GM19328 (cell line): Measurements from ENCODE around the gene ACACB.

Experiments used
- ATAC-seq: cut with Tn5 transposase; IDR thresholded peaks from one replicate; pipeline ENCODE4 v1.9.1; 2021; ENCODE audit warnings: mild to moderate bottlenecking, moderate library complexity; ENCODE audit not compliant: unreplicated experiment

ACACB gene

DNA sequence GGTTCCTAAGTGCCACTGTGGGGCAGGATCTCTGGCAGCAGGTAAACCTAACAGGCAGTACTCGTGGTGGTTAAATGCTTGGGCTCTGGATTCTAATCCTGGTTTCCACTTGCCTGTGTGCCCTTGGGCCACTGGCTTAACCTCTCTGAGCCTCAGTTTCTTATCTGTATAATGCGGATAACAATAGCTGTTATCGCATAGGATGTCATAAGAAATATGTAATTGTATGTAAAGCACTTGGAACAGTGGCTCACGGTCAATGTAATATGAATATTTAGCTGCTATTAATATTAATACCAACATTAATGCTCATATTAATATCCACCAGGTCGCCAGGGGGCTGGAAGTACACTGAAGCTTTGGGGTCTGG, 175.9 kb downstream of the ACACB start:
- ATAC-seq: no peak

DNA sequence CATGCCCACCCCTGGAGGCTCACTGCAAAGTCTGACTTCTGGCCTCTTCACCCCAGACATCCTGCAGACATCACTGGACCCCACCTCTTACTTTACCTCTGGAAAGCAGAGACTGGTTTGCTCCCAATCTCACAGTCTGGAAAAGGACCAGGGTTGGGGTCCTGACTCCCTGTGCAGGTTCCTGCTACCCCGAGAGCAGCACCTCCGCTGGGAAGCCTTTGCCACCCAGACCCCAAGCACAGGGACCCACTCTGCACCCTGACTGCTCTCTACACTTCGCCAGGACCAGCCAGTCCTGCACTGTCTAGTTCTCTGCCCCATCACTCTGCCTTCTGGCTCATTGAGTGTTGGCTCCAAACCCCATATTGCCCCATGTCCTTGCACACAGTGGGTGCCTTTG, 176.7 kb downstream of the ACACB start:
- no peak for ATAC-seq

DNA sequence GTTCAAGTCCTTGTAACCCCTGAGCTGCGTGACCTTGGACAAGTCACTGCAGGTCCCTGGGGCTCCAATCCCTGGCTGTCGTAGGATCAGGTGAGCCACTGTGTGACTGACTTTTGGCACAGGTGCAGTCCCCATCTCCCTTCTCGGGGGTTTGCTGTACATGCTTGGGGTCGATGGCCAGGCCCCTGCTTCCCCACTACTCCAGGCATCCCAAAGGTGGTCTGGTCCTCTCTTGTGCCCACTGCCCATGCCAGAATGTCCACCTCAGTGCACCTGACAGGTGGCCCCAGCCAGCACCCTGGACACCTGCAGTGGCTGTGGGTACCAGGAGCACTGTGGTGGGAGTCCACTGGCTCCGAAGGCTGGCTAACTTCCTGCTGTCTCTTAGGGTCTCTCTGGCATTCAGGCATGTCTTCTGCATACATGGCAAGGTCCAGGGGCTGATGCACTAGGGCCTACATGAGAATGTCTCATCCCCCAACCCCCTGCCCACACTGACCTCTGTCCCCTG, 178.0 kb downstream of the ACACB start:
- ATAC-seq: no peak

DNA sequence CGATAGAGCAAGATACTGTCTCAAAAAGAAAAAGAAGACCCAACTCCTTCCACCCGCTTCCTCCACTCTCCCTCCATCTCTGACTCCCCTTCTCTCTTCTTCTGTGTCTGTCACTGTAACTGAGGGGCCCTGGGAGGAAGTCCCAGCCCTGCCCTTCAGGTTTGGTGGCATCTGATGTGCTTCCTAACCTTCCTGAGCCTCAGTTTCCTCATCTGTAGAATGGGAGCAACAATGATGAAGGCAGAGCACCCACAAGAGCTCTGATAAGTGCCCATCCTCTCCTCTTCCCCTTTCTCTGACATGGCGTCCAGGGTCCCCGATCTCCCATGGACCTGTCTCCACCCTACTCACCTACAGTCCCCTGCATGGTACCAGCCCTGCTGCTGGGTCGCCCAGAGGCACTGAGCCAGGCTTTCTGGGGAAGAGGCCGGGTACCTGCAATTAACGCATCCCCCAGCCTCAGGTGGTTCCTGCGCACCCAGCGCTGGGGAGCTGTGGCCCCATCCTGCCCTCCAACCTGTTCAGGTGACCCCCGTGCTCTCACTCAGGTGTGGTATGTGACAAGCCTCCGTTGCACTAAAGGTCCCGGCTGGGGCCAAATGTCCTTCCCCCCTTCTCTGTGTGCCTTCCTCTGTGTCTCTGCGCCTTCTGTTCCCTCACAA, 179.5 kb downstream of the ACACB start:
- ATAC-seq: no peak

DNA sequence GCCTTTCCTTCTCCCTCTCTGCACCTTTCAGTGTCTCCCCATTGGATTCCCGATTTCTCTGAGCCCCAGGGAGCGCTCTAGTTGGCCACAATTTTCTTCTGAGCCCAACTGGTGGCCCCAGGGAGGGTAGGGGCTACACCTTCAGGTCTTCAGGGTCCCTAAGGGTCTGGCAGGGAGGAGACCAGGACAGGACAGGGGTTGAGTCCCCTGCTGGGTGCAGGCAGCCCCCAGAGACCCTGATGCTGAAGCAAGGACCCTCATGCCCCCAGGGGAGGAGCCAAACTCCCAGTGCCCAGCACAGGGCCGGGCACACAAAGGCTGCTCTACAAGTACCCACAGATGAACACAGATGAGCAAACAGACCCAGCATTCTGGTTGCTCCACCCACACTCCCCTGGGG, 180.0 kb downstream of the ACACB start:
- ATAC-seq: no peak

DNA sequence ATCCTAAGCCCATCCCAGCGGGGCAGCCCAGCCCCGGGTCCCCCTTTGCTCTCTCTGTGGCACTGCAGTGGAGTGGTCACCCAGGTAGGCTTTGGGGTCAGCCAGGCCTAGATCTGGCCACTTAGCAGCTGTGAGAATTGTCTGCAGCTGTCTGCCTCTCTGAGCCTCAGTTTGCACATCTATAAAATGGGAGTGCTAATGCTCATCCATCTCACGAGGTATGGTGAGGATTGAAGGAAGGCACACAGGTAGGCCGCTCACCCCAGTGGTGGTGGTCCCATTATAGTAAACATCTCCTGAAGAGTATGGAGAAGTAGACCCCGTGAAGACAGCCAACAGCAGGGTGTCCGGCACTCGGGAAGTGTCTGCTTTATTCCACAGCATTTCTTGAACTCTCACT, 183.5 kb downstream of the ACACB start:
- ATAC-seq: no peak

DNA sequence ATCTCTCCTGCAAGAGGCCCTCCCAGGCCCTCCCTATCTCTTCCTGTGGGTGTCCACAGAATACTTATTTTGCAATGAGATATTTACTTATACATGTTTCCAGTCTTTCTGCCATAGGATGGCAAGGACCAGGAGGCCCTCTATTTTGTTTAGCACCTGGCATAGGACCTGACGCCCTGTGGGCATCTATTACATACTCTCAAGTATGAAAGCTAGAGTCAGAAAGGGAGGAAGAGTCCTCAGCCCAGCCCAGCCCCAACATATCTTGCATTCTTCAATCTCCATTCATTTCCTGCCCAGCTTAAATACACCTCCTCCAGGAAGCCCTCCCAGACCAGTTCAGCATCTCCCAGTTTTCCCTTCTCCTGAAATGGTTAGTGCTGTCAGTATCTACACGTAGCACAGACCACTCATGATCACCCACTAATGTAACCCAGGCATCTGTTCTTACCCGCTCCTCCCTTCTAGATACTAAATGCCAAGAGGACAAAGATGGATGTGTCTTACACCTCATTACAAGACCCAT, 185.3 kb downstream of the ACACB start:
- no peak for ATAC-seq

DNA sequence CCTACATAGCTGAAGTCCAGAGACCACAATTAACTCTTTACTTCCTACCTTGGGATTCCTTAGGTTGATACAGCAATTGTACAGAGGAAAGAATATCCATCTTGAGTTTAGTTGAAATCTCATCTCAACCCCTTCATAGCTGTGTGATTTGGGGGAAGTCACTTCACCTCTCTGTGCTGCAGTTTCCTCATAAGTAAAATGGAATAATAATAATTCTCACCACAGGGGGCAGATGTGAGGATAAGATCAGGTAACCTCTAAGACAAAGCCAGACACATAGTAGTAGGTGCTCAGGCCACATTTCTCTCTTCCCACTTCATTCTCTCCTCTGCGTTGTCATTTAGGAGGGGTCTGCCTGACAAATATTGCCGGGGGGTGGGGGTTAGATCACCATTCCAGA, 186.0 kb downstream of the ACACB start:
- no peak for ATAC-seq

DNA sequence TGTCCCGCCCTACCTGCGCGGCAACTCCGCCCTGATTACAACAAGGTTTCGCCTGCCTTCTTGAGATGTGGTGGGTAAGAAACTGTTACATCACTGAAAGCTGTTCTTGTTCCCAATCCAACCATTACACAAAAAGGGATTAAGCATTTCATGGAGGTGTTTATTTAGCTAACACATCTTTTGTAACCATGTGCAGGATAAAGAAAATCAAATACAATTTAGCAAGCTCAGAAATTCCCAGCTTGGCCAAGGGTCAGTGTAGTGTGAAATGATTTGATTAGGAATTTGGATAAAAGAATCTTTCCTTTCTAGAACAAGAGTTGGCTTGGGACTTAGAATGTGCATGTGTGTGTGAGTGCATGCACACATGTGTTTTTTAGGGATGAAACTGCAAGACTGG, 186.4 kb downstream of the ACACB start:
- ATAC-seq: no peak

DNA sequence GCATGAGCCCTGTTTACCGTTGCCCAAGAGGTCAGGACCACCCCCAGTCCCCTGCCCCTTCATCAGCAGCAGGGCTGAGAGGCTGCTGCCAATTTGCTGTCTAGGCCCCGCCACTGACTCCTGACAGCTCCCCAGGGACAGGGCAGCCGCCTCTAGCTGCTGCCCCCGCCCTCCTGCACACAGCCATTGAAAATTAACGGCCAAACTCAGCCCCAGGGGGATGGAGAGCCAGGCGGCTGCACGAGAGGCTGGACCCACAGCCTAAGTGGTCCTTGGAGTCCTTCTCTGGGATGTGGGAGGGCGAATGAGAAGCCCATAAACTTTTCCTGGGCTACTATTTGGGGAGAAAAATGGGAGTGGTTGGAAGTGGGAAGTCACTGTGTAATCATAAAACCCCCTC, 188.1 kb downstream of the ACACB start:
- ATAC-seq: no peak

DNA sequence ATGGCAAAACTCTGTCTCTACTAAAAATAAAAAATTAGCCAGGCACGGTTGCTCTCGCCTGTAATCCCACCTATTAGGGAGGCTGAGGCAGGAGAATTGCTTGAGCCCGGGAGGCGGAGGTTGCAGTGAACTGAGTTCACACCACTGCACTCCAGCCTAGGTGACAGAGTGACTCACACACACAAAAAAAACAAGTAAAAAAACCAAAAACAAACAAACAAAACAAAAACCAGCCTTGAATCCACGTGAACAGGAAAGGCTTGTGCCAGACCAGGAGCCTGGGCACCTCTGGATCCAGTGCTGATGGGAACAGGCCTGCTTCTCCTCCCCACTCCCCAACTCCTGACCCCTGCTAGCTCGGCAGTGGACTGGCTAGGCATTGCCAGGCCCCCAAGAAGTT, 189.2 kb downstream of the ACACB start:
- no peak for ATAC-seq

DNA sequence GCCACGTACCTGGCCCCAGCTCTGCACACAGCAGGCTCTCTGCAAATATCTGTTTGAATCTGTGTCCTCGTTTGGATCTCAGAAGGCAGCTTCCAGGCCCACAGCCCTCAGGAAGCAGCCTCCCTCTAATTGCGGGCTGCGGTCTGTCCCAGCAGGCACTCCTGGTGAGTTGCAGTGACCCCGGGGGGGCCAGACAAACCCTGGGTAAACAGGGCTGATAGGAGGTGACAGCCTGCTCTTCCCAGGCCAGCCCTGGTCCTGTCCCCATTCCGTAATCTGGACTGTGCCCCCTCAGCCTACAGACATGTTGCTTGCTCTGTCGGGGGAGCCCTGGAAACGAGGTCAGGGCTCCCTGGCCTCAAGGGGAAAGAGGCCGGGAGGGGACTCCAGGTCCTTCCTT, 190.7 kb downstream of the ACACB start:
- no peak for ATAC-seq

DNA sequence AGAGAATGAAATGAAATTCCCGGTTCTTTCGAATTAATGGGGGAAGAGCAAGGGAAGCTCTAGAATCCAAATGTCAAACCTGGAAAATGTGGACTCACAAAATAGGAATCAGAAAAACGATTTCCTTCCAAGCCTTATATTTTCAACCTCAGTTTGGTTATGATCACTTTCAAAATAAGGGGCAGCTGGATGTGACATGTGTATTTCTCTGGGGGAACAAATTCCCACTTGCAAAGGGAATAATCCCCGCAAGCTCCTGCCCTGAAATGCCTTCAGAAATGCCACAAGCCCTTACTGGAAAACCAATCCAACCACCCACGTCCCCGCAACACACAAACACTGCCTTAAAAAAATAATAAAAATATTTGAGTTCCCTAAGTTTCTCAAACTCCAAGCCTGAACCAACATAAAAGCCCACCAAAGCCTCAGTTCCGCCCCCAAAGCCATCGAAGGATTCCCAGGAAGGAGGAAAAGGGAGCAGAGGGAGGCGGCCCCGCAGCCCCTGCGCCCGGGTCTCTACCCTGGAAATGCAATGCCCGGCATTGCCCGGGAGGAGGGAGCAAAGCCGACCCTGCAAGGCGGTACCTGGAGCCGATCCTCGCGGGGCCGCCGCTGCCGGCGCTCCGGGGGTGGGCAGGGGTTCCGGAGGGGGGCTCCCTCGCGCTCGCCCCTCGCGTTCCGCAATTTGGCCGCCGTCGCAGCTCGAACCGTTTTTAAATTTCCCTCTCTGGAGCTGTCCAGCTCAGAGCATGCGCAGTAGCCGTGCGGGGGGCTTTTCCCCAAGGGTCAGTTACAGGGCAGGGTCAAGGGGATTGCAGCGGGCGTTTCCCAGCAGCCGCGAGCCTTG, 192.4 kb downstream of the ACACB start, which contains the start of gene FOXN4:
FOXN4 (minus strand) TSS at position 751 of the 847 bp plus-strand sequence. CDS start 963 bp downstream, outside the sequence.
- ATAC-seq: no peak

DNA sequence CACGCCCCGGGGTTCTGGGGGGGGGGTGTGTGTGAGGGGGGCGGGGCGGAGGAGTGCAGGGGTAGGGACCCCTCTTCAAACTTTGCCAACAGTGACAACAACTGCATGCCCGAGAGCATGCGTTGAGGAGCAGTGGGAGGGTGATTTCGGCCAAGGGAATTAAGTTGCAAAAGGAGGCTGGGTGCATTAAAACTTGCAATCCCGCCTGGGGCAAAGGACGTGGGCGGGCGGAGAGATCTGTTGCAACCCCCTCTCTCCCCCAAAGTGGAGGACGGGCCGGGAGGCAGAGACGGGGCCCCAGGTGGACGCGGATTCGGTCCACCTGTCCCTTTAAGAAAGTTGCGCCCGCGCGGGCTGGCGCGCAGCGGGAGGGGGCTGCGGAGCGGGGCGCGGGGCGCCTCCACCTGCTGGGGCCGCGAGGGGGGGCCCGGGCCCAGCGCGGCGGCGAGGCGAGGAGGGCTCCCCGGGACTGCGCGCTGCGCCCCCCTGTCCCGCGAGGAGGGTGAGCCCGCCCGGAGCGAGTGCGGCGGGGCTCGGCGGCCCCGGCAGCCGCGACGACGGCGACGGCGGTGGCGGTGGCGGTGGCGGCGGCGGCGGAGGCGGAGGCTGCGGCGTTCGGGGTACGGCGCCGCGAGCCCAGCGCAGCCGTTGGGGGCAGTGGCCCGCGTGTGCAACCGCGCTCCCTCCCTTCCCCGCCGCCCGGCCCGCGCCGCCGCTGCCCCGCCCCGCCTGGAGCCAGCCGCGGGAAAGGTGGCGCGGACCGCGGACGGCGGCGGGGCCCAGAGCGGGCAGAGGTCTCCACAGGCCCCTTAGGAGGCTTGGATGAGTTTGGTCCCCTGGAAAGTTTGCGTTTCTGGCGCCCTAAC, 193.2 kb downstream of the ACACB start:
- no peak for ATAC-seq

DNA sequence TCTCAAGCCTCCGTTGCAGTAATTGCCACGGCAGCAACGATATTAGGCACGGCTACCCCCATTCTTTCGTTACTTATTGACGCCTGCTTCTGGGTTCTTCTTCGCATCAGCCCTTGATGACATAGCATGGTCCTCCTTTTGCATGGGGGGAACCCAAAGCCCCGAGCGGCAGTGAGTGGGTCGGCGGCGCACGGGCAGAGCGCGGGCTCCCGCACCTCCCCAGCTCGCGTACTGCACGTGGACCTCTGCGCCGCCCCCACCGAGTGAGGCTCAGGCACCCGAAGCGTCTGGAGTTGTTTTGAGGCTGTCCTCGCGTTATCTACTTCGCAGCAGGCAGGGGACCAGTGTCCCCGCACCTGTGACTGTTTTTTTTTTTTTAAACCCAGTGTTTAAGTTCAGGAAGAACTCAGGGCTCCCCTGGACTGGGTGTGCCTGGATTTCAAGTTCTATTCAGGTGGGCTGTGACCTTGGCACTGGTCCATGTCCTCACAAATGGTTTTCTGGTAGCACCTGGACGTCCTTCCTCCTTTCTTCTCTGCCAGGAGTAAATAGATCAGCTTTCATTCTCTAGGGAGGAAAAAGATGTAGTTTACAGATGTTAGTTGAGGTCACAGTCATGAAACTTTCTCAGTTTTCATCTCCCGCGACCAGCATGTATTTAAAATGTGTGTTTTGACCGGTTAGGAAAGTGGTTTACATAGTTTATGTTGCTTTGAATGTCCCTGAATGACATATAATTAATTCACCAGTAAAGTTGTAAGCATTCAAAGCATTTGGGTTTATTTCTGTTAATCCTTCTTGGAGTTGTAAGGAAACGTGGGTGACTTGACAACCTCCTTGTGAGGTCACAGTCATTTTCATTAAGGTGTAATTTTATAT, 194.1 kb downstream of the ACACB start:
- no peak for ATAC-seq
